HepG2 (cell line): ENCODE results near the gene ZBTB4. TPM values are rescaled to one million over a fixed set of nuclear protein-coding genes. Genes with fewer than 3 reads are reported as not detected.
A peak's percentile ranks its signal among the peaks of the same experiment; 100 is the strongest.

Experiments used
- ATAC-seq: fragments of 200-7000 bp; cut with Tn5 transposase; 3 replicates; pipeline ENCODE4 v1.9.1; 2020; ENCODE audit warnings: mild to moderate bottlenecking, moderate library complexity
- BruUV-seq: library from RNA; stranded (reverse); fragments of 400-500 nt; replicated peaks from 2 replicates; lab custom pipeline; 2021; lab: Mats Ljungman, UMichigan
- CTCF ChIA-PET: fragments of 300-600 bp; formaldehyde crosslinking; extraction: SDS; loops from one replicate; lab custom pipeline; 2021; ENCODE audit warnings: low total read pairs, inconsistent platforms, low intra/inter-chr PET ratio; lab: Yijun Ruan, JAX
- POLR2A ChIA-PET: fragments of 350-600 bp; sonication (Branson Sonifier 250); formaldehyde crosslinking; loops from one replicate; lab custom pipeline; 2020; ENCODE audit warnings: antibody characterized with exemption, inconsistent platforms; lab: Yijun Ruan, JAX
- DNase-seq: peaks from one replicate; pipeline ENCODE4 v3.0.0-alpha.2; 2015; ENCODE audit warnings: low spot score
- FAIRE-seq: peaks from 3 replicates; lab custom pipeline; 2011; peaks lifted over from hg19 to GRCh38; lab: Jason Lieb, UNC
- H2AFZ ChIP-seq: one replicate; pipeline ENCODE4 v1.6.1; 2011; ENCODE audit warnings: low read length, inconsistent platforms
- H3K27ac ChIP-seq: fragments of 300-600 bp; 3 replicates; pipeline ENCODE4 v1.8.0; 2011; ENCODE audit warnings: mixed run types, mild to moderate bottlenecking, mixed read lengths, low read length, inconsistent platforms; ENCODE audit not compliant: insufficient read depth; ENCODE audit errors: extremely low read length
- H3K27me3 ChIP-seq, 2 experiments: fragments of 200-600 bp in 1 of 2; 2 replicates in 1 of 2; 3 replicates in 1 of 2; pipeline versions ENCODE4 v1.6.0 to v1.8.0; 2011; ENCODE audit warnings: low read length in 2 of 2, mild to moderate bottlenecking in 2 of 2, moderate library complexity in 2 of 2, inconsistent platforms in 1 of 2; ENCODE audit not compliant: insufficient read depth in 2 of 2, control insufficient read depth in 1 of 2
- H3K36me3 ChIP-seq, 2 experiments: fragments of 200-600 bp in 1 of 2; replicated peaks in 1 of 2; 2 replicates in 1 of 2; 3 replicates in 1 of 2; pipeline versions ENCODE4 v1.5.1 to v1.8.0; 2011; ENCODE audit warnings: low read length in 2 of 2, inconsistent platforms in 1 of 2; ENCODE audit not compliant: insufficient read depth in 2 of 2, control insufficient read depth in 1 of 2
- H3K4me1 ChIP-seq: 2 replicates; pipeline ENCODE4 v1.5.1; 2012; ENCODE audit warnings: low read length, inconsistent platforms; ENCODE audit not compliant: insufficient read depth
- H3K4me2 ChIP-seq: 2 replicates; pipeline ENCODE4 v1.6.0; 2011; ENCODE audit warnings: low read depth, low read length, inconsistent platforms
- H3K4me3 ChIP-seq, 3 experiments: fragments of 200-600 bp in 1 of 3; sonication (generic), shearing (Covaris generic) in 1 of 3; replicated peaks in 1 of 3; 2 replicates each; pipeline ENCODE4 v1.5.1; 2011 to 2016; ENCODE audit warnings: low read length in 3 of 3, inconsistent platforms in 2 of 3, low read depth in 2 of 3, mild to moderate bottlenecking in 2 of 3, control low read depth in 1 of 3, mixed read lengths in 1 of 3; ENCODE audit not compliant: insufficient read depth in 1 of 3
- H3K79me2 ChIP-seq: one replicate; pipeline ENCODE4 v1.6.1; 2011; ENCODE audit warnings: low read length, inconsistent platforms; ENCODE audit not compliant: insufficient read depth
- H3K9ac ChIP-seq: 2 replicates; pipeline ENCODE4 v1.6.0; 2011; ENCODE audit warnings: mild to moderate bottlenecking, low read depth, low read length, inconsistent platforms; ENCODE audit not compliant: insufficient read depth
- H3K9me3 ChIP-seq: 2 replicates; pipeline ENCODE4 v1.5.1; 2012; ENCODE audit warnings: mild to moderate bottlenecking, low read length
- H4K20me1 ChIP-seq: 2 replicates; pipeline ENCODE4 v1.6.0; 2011; ENCODE audit warnings: inconsistent platforms, mild to moderate bottlenecking, low read length, moderate library complexity; ENCODE audit not compliant: insufficient read depth
- AGO2 ChIP-seq: fragments of 200-400 bp; formaldehyde crosslinking; optimal IDR thresholded peaks from 2 replicates; pipeline ENCODE3; 2017; ENCODE audit warnings: mild to moderate bottlenecking, low read depth, low read length, moderate library complexity
- HNRNPL ChIP-seq: fragments of 200-400 bp; formaldehyde crosslinking; IDR thresholded peaks from 2 replicates; pipeline ENCODE4 v1.6.1; 2017; ENCODE audit warnings: mild to moderate bottlenecking, low read depth, low read length
- LBX2 ChIP-seq: sonication (generic); formaldehyde crosslinking; IDR thresholded peaks from 2 replicates; pipeline ENCODE4 v1.5.0; 2020; ENCODE audit warnings: missing genetic modification reagents, mild to moderate bottlenecking, borderline replicate concordance
- RBM22 ChIP-seq: fragments of 200-400 bp; formaldehyde crosslinking; optimal IDR thresholded peaks from 2 replicates; pipeline ENCODE3; 2017; ENCODE audit warnings: mild to moderate bottlenecking, low read length, moderate library complexity
- THAP7 ChIP-seq: sonication (generic); formaldehyde crosslinking; IDR thresholded peaks from 2 replicates; pipeline ENCODE4 v1.8.1; 2023; ENCODE audit warnings: mild to moderate bottlenecking, missing genetic modification reagents
- YEATS4 ChIP-seq: sonication (generic); formaldehyde crosslinking; IDR thresholded peaks from 2 replicates; pipeline ENCODE4 v1.4.0; 2020; ENCODE audit warnings: missing genetic modification reagents, borderline replicate concordance
- ZBTB38 ChIP-seq: sonication (generic); formaldehyde crosslinking; IDR thresholded peaks from 2 replicates; pipeline ENCODE4 v1.5.1; 2020; ENCODE audit warnings: mild to moderate bottlenecking, missing genetic modification reagents
- ZGPAT ChIP-seq: IDR thresholded peaks from 2 replicates; pipeline ENCODE4 v1.6.1; 2016; ENCODE audit warnings: mild to moderate bottlenecking
- ZKSCAN5 ChIP-seq: sonication (generic); formaldehyde crosslinking; IDR thresholded peaks from 2 replicates; pipeline ENCODE4 v1.5.1; 2020; ENCODE audit warnings: mild to moderate bottlenecking, missing genetic modification reagents
- ZNF230 ChIP-seq: sonication (generic); formaldehyde crosslinking; IDR thresholded peaks from 2 replicates; pipeline ENCODE4 v1.4.0; 2020; ENCODE audit warnings: mild to moderate bottlenecking, missing genetic modification reagents
- ZNF263 ChIP-seq: sonication (generic); formaldehyde crosslinking; IDR thresholded peaks from 2 replicates; pipeline ENCODE4 v1.4.0; 2020; ENCODE audit warnings: missing genetic modification reagents
- ZNF34 ChIP-seq: sonication (generic); formaldehyde crosslinking; IDR thresholded peaks from 2 replicates; pipeline ENCODE4 v1.4.0; 2020; ENCODE audit warnings: mild to moderate bottlenecking, missing genetic modification reagents, borderline replicate concordance
- WGBS: methylation state at CpG from one replicate; pipeline ENCODE4 v1.1.6; 2017; ENCODE audit warnings: low lambda C conversion rate; 5-methylcytosine and 5-hydroxymethylcytosine counted together
- in situ Hi-C: cut with HindIII; loops from 2 replicates; pipeline ENCODE4 v1.10.0; 2017; ENCODE audit warnings: low pct_unique_long_range_greater_than_20kb; ENCODE audit not compliant: extremely low pct_ligation_motif_present
- intact Hi-C: fragments of 100-400 bp; cut with micrococcal nuclease; formaldehyde crosslinking; loops from one replicate; pipeline ENCODE4 v1.10.0; 2022; ENCODE audit not compliant: unreplicated experiment
- polyA plus RNA-seq, 8 experiments: library from polyadenylated mRNA; depleted of rRNA in 3 of 8; stranded (reverse) in 7 of 8; unstranded in 1 of 8; fragments of >200 nt; fragmentation: Illumina TruSeq in 4 of 8; extraction: Trizol in 4 of 8; gene quantifications; 2 replicates each; pipeline versions ENCODE4 v1.2.1 to v1.2.3, GENCODE V29; 2011 to 2016; ENCODE audit warnings: low read depth in 4 of 8, missing spikeins in 1 of 8, mixed read lengths in 1 of 8; ENCODE audit not compliant: insufficient read depth in 1 of 8
- total RNA-seq, 5 experiments: library from RNA; depleted of rRNA; stranded (reverse); fragments of >200 nt; fragmentation: Illumina TruSeq; extraction: Trizol; gene quantifications; 2 replicates each; pipeline ENCODE4 v1.2.3, GENCODE V29; 2016; ENCODE audit warnings: low read depth in 1 of 5

The ZBTB4 gene
- total and polyA plus RNA-seq, 2 of the 13 experiments (the other 11 are each of a cell fraction or from before 2014, with no cell fraction given), result 4.3 to 7.4 TPM

GRCh38 chr17:7463372-7463846 is 16.0 kb downstream of the ZBTB4 start (continued):
- TF ChIP-seq THAP7 (CRISPR knock-in tag) (no peak), ZGPAT (CRISPR knock-in tag) (no peak)
- TF ChIP-seq, all 625 proteins: peak for 0

- no peak for FAIRE-seq
- H3K4me1 ChIP-seq, result peaks cover 7% of the 10 kb centered on the region; the same call in 1 of the 2 replicates
These were observed 16.7 kb downstream of the ZBTB4 start for GRCh38 chr17:7462474-7463371.

More at GRCh38 chr17:7462474-7463371, 16.7 kb downstream of the ZBTB4 start:
- no peaks in the 10 kb centered on the region for H3K9me3 ChIP-seq
- no peak overlapping the region for H3K4me2 ChIP-seq
- ATAC-seq (peak; percentile 15; the same call in 2 of the 3 replicates), DNase-seq (no peak)
- intact Hi-C loops, result no loop called here
- WGBS, result 98% methylated on average over 26 of the region's 44 CpGs
- no peak overlapping the region for H3K4me3 ChIP-seq
- H3K9ac ChIP-seq, result no peak overlapping the region
- peaks cover 5% of the 10 kb centered on the region; the same call in 1 of the 2 replicates for H4K20me1 ChIP-seq
- H3K27ac ChIP-seq, result no peak overlapping the region
- CTCF ChIA-PET, result no interaction called here
- TF ChIP-seq ZNF34 (no peak), ZKSCAN5 (no peak), ZNF263 (CRISPR knock-in tag) (peak; percentile 47; the same call in 1 of the 2 replicates), AGO2 (peak; percentile 57), HNRNPL (0 out of 2 replicates have a peak, but pooled peaks have one; percentile 32), YEATS4 (no peak), RBM22 (peak; percentile 65), ZNF230 (CRISPR knock-in tag) (no peak), ZBTB38 (CRISPR knock-in tag) (0 out of 2 replicates have a peak, but pooled peaks have one; percentile 43), LBX2 (CRISPR knock-in tag) (no peak)
- no peak overlapping the region for H2AFZ ChIP-seq
- BruUV-seq, result no TSS peak
- POLR2A ChIA-PET, result no interaction called here
- in situ Hi-C loops, result no loop called here
- H3K27me3 ChIP-seq, result no peaks in the 10 kb centered on the region
- no peaks in the 10 kb centered on the region for H3K79me2 ChIP-seq
- peaks cover 0 to 2% of the 10 kb centered on the region in 2 experiments; a peak in 3 of 5 replicates for H3K36me3 ChIP-seq
